ENCODE results near the gene IGFN1.

Gene IGFN1

GRCh38 chr1:201264554-201264953 is 73.9 kb downstream of the IGFN1 start:
- no peak overlapping the region for H3K4me3 ChIP-seq (ENCODE audit: low read depth, low read length)
- no peak for TF ChIP-seq CTCF (IDR thresholded peaks at IDR 0.05; ENCODE audit: borderline replicate concordance, insufficient read depth, low read depth, low read length)

- no peak for TF ChIP-seq CTCF (IDR thresholded peaks at IDR 0.05; ENCODE audit: borderline replicate concordance, insufficient read depth, low read depth, low read length)
- H3K4me3 ChIP-seq (ENCODE audit: low read depth, low read length) = no peak overlapping the region
These were observed 75.1 kb downstream of the IGFN1 start for GRCh38 chr1:201265756-201266155.

- no peak overlapping the region for H3K4me3 ChIP-seq (ENCODE audit: low read depth, low read length)
- TF ChIP-seq CTCF (IDR thresholded peaks at IDR 0.05; ENCODE audit: borderline replicate concordance, insufficient read depth, low read depth, low read length) = no peak
These were observed 75.7 kb downstream of the IGFN1 start for GRCh38 chr1:201266276-201266675.

GRCh38 chr1:201266774-201267173 is 76.2 kb downstream of the IGFN1 start:
- no peak for TF ChIP-seq CTCF (IDR thresholded peaks at IDR 0.05; ENCODE audit: borderline replicate concordance, insufficient read depth, low read depth, low read length)
- no peak overlapping the region for H3K4me3 ChIP-seq (ENCODE audit: low read depth, low read length)

GRCh38 chr1:201267481-201268229 is 77.0 kb downstream of the IGFN1 start:
- TF ChIP-seq CTCF (IDR thresholded peaks at IDR 0.05; ENCODE audit: borderline replicate concordance, insufficient read depth, low read depth, low read length) = no peak
- no peak overlapping the region for H3K4me3 ChIP-seq (ENCODE audit: low read depth, low read length)

- no peak for TF ChIP-seq CTCF (IDR thresholded peaks at IDR 0.05; ENCODE audit: borderline replicate concordance, insufficient read depth, low read depth, low read length)
- no peak overlapping the region for H3K4me3 ChIP-seq (ENCODE audit: low read depth, low read length)
These were observed 78.1 kb downstream of the IGFN1 start for GRCh38 chr1:201268604-201269151.

- TF ChIP-seq CTCF (IDR thresholded peaks at IDR 0.05; ENCODE audit: borderline replicate concordance, insufficient read depth, low read depth, low read length) = no peak
- no peak overlapping the region for H3K4me3 ChIP-seq (ENCODE audit: low read depth, low read length)
These were observed 78.7 kb downstream of the IGFN1 start for GRCh38 chr1:201269281-201269680.

All from GM12875 (cell line).